HUES64 (cell line): Measurements from ENCODE around the gene MSANTD1.

ENCODE experiments used
- H3K27ac ChIP-seq: 2 replicates; pipeline ENCODE4 v1.7.0; 2013; ENCODE audit warnings: low read depth, low read length, inconsistent platforms
- H3K27me3 ChIP-seq: 2 replicates; pipeline ENCODE4 v1.6.1; 2013; ENCODE audit warnings: mild to moderate bottlenecking, low read length; ENCODE audit not compliant: insufficient read depth
- H3K36me3 ChIP-seq: 2 replicates; pipeline ENCODE4 v1.6.1; 2013; ENCODE audit warnings: mild to moderate bottlenecking, low read length; ENCODE audit not compliant: insufficient read depth
- H3K4me1 ChIP-seq: 2 replicates; pipeline ENCODE4 v1.6.1; 2013; ENCODE audit warnings: mild to moderate bottlenecking, low read length, moderate library complexity; ENCODE audit not compliant: insufficient read depth
- H3K4me3 ChIP-seq: 2 replicates; pipeline ENCODE4 v1.5.1; 2013; ENCODE audit warnings: mild to moderate bottlenecking, low read length, moderate library complexity
- H3K9ac ChIP-seq: 2 replicates; pipeline ENCODE4 v1.6.1; 2013; ENCODE audit warnings: mild to moderate bottlenecking, low read depth, low read length
- H3K9me3 ChIP-seq: 2 replicates; pipeline ENCODE4 v1.6.1; 2013; ENCODE audit warnings: low read depth, low read length; ENCODE audit not compliant: insufficient read depth
- WGBS: fragments of 150-250, 120-280 bp; methylation state at CpG from one replicate; pipeline ENCODE4 v1.1.7; 2013; ENCODE audit warnings: missing lambda C conversion rate; 5-methylcytosine and 5-hydroxymethylcytosine counted together

Gene MSANTD1

GRCh38 chr4:3226944-3227343, 22.0 kb upstream of the MSANTD1 start:
- H3K4me3 ChIP-seq, result no peak overlapping the region
- H3K36me3 ChIP-seq, result peaks cover 93% of the 10 kb centered on the region
- 92% methylated on average over 6 of the region's 6 CpGs for WGBS
- H3K27me3 ChIP-seq, result no peaks in the 10 kb centered on the region
- H3K9ac ChIP-seq, result no peak overlapping the region
- no peak overlapping the region for H3K27ac ChIP-seq
- no peaks in the 10 kb centered on the region for H3K9me3 ChIP-seq
- no peaks in the 10 kb centered on the region for H3K4me1 ChIP-seq

- H3K4me1 ChIP-seq, result no peaks in the 10 kb centered on the region
- H3K9me3 ChIP-seq, result no peaks in the 10 kb centered on the region
- no peak overlapping the region for H3K27ac ChIP-seq
- no peak overlapping the region for H3K9ac ChIP-seq
- no peak overlapping the region for H3K4me3 ChIP-seq
- peaks cover 93% of the 10 kb centered on the region for H3K36me3 ChIP-seq
- WGBS, result 95% methylated on average over 23 of the region's 23 CpGs
- no peaks in the 10 kb centered on the region for H3K27me3 ChIP-seq
Measured at GRCh38 chr4:3227878-3228675, 20.9 kb upstream of the MSANTD1 start.

GRCh38 chr4:3228881-3229280, 20.1 kb upstream of the MSANTD1 start:
- no peaks in the 10 kb centered on the region for H3K4me1 ChIP-seq
- no peak overlapping the region for H3K9ac ChIP-seq
- H3K4me3 ChIP-seq, result no peak overlapping the region
- WGBS, result 94% methylated on average over 13 of the region's 13 CpGs
- H3K9me3 ChIP-seq, result no peaks in the 10 kb centered on the region
- H3K36me3 ChIP-seq, result peaks cover 92% of the 10 kb centered on the region
- H3K27ac ChIP-seq, result no peak overlapping the region
- H3K27me3 ChIP-seq, result no peaks in the 10 kb centered on the region

GRCh38 chr4:3229328-3229727, 19.6 kb upstream of the MSANTD1 start:
- Histone ChIP-seq H3K9me3 (no peaks in the 10 kb centered on the region), H3K4me3 (no peak overlapping the region), H3K36me3 (peaks cover 91% of the 10 kb centered on the region), H3K9ac (no peak overlapping the region), H3K27me3 (no peaks in the 10 kb centered on the region), H3K4me1 (no peaks in the 10 kb centered on the region), H3K27ac (no peak overlapping the region)
- 97% methylated on average over 9 of the region's 9 CpGs for WGBS

GRCh38 chr4:3229964-3230363, 19.0 kb upstream of the MSANTD1 start:
- no peaks in the 10 kb centered on the region for H3K9me3 ChIP-seq
- no peaks in the 10 kb centered on the region for H3K4me1 ChIP-seq
- no peaks in the 10 kb centered on the region for H3K27me3 ChIP-seq
- WGBS, result 97% methylated on average over 17 of the region's 17 CpGs
- no peak overlapping the region for H3K9ac ChIP-seq
- H3K36me3 ChIP-seq, result peaks cover 91% of the 10 kb centered on the region
- H3K4me3 ChIP-seq, result no peak overlapping the region
- no peak overlapping the region for H3K27ac ChIP-seq

- Histone ChIP-seq H3K36me3 (peaks cover 87% of the 10 kb centered on the region), H3K9ac (no peak overlapping the region), H3K4me3 (no peak overlapping the region), H3K27ac (no peak overlapping the region), H3K9me3 (no peaks in the 10 kb centered on the region), H3K27me3 (peaks cover 4% of the 10 kb centered on the region; the same call in 1 of the 2 replicates), H3K4me1 (no peaks in the 10 kb centered on the region)
- WGBS, result 96% methylated on average over 9 of the region's 9 CpGs
Measured at GRCh38 chr4:3231471-3231870, 17.5 kb upstream of the MSANTD1 start.

- Histone ChIP-seq H3K4me1 (no peaks in the 10 kb centered on the region), H3K4me3 (no peak overlapping the region), H3K27ac (no peak overlapping the region), H3K36me3 (peaks cover 84% of the 10 kb centered on the region), H3K27me3 (peaks cover 7% of the 10 kb centered on the region; the same call in 1 of the 2 replicates), H3K9me3 (no peaks in the 10 kb centered on the region), H3K9ac (no peak overlapping the region)
- WGBS, result 95% methylated on average over 16 of the region's 16 CpGs
Measured at GRCh38 chr4:3232001-3232400, 17.0 kb upstream of the MSANTD1 start.

GRCh38 chr4:3232871-3233271, 16.1 kb upstream of the MSANTD1 start:
- Histone ChIP-seq H3K4me3 (no peak overlapping the region), H3K4me1 (0 out of 2 replicates have a peak, but pooled peaks cover under 1% of the 10 kb centered on the region), H3K9me3 (no peaks in the 10 kb centered on the region), H3K36me3 (peaks cover 83% of the 10 kb centered on the region), H3K9ac (no peak overlapping the region), H3K27ac (no peak overlapping the region), H3K27me3 (peaks cover 7% of the 10 kb centered on the region; the same call in 1 of the 2 replicates)
- 92% methylated on average over 15 of the region's 15 CpGs for WGBS

GRCh38 chr4:3233391-3234071, 15.4 kb upstream of the MSANTD1 start:
- Histone ChIP-seq H3K4me3 (no peak overlapping the region), H3K36me3 (peaks cover 83% of the 10 kb centered on the region), H3K9ac (no peak overlapping the region), H3K27me3 (peaks cover 7% of the 10 kb centered on the region; the same call in 1 of the 2 replicates), H3K27ac (no peak overlapping the region), H3K4me1 (peaks cover 6% of the 10 kb centered on the region; the same call in 1 of the 2 replicates), H3K9me3 (no peaks in the 10 kb centered on the region)
- WGBS, result 93% methylated on average over 21 of the region's 21 CpGs

GRCh38 chr4:3234171-3235029, 14.6 kb upstream of the MSANTD1 start:
- WGBS, result 95% methylated on average over 23 of the region's 23 CpGs
- H3K9ac ChIP-seq, result no peak overlapping the region
- no peak overlapping the region for H3K27ac ChIP-seq
- H3K36me3 ChIP-seq, result peaks cover 82% of the 10 kb centered on the region
- no peaks in the 10 kb centered on the region for H3K9me3 ChIP-seq
- peaks cover 6% of the 10 kb centered on the region; the same call in 1 of the 2 replicates for H3K4me1 ChIP-seq
- peaks cover 7% of the 10 kb centered on the region; the same call in 1 of the 2 replicates for H3K27me3 ChIP-seq
- no peak overlapping the region for H3K4me3 ChIP-seq

- H3K9ac ChIP-seq, result no peak overlapping the region
- no peak overlapping the region for H3K27ac ChIP-seq
- no peaks in the 10 kb centered on the region for H3K9me3 ChIP-seq
- peaks cover 82% of the 10 kb centered on the region for H3K36me3 ChIP-seq
- H3K4me3 ChIP-seq, result no peak overlapping the region
- peaks cover 7% of the 10 kb centered on the region; the same call in 1 of the 2 replicates for H3K27me3 ChIP-seq
- 96% methylated on average over 14 of the region's 14 CpGs for WGBS
- peaks cover 6% of the 10 kb centered on the region; the same call in 1 of the 2 replicates for H3K4me1 ChIP-seq
Measured at GRCh38 chr4:3235030-3235345, 14.0 kb upstream of the MSANTD1 start.
